Uterus (tissue), 4 donors: ENCODE measurements around the gene CYP27C1. TPM values are rescaled to one million over a fixed set of nuclear protein-coding genes. Genes with fewer than 3 reads are reported as not detected.

Experiments used
- DNase-seq, 2 donors: peaks; one replicate each; pipeline ENCODE4 v3.0.0-alpha.2; 2019 to 2020
- H3K27ac ChIP-seq, 2 donors: fragments of 200-600 bp; sonication (generic); 1 replicate in 1 of 2; 2 replicates in 1 of 2; pipeline ENCODE4 v1.5.1; 2016 to 2018
- H3K27me3 ChIP-seq, 2 donors: fragments of 200-600 bp; sonication (generic); one replicate each; pipeline ENCODE4 v1.5.1; 2018 to 2019; ENCODE audit warnings: control low read depth in 1 of 2
- H3K36me3 ChIP-seq, 2 donors: fragments of 200-600 bp; sonication (generic); one replicate each; pipeline ENCODE4 v1.5.1; 2019; ENCODE audit warnings: control low read depth in 1 of 2
- H3K4me1 ChIP-seq, 2 donors: fragments of 200-600 bp; sonication (generic); one replicate each; pipeline ENCODE4 v1.5.1; 2018 to 2019; ENCODE audit warnings: control low read depth in 1 of 2
- H3K4me3 ChIP-seq, 2 donors: fragments of 200-600 bp; sonication (generic); 1 replicate in 1 of 2; 2 replicates in 1 of 2; pipeline ENCODE4 v1.5.1; 2018 to 2019; ENCODE audit warnings: mild to moderate bottlenecking in 1 of 2
- H3K9me3 ChIP-seq, 2 donors: fragments of 200-600 bp; sonication (generic); one replicate each; pipeline ENCODE4 v1.5.1; 2019; ENCODE audit warnings: control low read depth in 1 of 2
- POLR2A ChIP-seq, 2 donors: fragments of 450-650 bp; IDR thresholded peaks; one replicate each; pipeline ENCODE4 v1.6.1; 2016; ENCODE audit warnings: antibody characterized with exemption in 2 of 2, mild to moderate bottlenecking in 1 of 2, moderate library complexity in 1 of 2
- intact Hi-C: fragments of 100-400 bp; cut with DNase I; formaldehyde crosslinking; loops from one replicate; pipeline ENCODE4 v1.15.1; 2023; ENCODE audit warnings: low total_unique reads
- total RNA-seq, 4 donors: library from RNA; depleted of rRNA in 3 of 4; stranded (reverse); fragments of >200 nt in 3 of 4; gene quantifications; one replicate each; pipeline versions ENCODE4 v1.1.0 to v1.2.4, GENCODE V29; 2014 to 2023
- TF ChIP-seq, protein P1 (sequence below), 4 experiments: fragments of 200-600 bp in 2 of 4; fragments of 450-650 bp in 2 of 4; sonication (generic) in 2 of 4; IDR thresholded peaks; one replicate each; pipeline ENCODE4 v1.5.1; 2016 to 2019; ENCODE audit warnings: antibody characterized with exemption in 4 of 4, mild to moderate bottlenecking in 2 of 4, moderate library complexity in 1 of 4
- donor health status: DM: yes; HTN: yes; CAD: no.

Gene CYP27C1
- total RNA-seq, 4 donors from 2014 or later = 1.2 to 7.1 TPM; not detected in 2

DNA sequence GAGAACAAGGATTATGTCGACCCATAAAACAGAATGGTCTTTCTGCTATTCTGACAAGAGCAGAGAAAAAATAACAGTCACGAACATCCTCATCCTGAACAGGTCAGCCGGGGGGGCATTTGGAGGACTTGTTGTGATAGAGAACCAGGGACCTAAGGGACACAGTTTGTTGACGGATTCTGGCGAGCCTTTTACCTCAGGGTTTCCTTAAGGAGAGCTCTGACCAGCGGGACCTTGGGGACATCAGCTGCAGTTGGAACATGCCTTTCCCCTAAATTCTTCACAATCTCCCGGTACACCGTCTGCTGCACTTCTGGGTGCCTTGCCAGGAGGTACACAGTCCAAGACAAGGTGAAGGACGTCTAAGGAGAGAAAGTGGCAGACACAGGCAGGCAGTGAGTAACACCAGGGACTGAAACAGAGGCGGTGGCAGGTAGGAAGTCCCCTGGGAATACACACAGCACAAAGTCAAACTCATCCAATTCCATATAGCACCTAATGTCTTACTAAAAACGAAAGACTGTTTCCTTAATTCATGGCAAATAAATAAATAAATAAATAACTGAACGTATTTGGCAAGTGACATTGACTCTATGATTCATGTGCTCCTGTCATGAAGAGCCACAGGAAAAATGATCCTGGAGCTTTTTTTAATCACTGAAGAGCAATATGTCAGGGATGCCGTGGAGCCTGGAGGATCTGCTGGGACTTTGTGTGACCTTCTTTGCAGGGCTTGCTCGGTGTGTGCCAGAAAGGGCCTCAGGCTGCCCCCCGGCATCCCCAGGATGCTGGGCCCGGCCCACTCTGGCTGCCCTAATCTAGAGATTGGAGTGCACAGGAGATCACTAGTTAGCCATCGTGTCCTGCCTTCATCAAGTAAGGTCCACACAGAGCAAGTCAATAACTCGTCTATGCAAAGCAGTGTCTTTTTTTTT is 24.7 kb downstream of the CYP27C1 start:
- peak overlapping the region in 1 of 2 donors; percentile 28 for H3K27ac ChIP-seq
- no peaks in the 10 kb centered on the region for H3K9me3 ChIP-seq
- H3K27me3 ChIP-seq = no peaks in the 10 kb centered on the region
- no peaks in the 10 kb centered on the region for H3K4me1 ChIP-seq
- H3K36me3 ChIP-seq = no peaks in the 10 kb centered on the region
- no peak for DNase-seq
- TF ChIP-seq, protein P1, sequence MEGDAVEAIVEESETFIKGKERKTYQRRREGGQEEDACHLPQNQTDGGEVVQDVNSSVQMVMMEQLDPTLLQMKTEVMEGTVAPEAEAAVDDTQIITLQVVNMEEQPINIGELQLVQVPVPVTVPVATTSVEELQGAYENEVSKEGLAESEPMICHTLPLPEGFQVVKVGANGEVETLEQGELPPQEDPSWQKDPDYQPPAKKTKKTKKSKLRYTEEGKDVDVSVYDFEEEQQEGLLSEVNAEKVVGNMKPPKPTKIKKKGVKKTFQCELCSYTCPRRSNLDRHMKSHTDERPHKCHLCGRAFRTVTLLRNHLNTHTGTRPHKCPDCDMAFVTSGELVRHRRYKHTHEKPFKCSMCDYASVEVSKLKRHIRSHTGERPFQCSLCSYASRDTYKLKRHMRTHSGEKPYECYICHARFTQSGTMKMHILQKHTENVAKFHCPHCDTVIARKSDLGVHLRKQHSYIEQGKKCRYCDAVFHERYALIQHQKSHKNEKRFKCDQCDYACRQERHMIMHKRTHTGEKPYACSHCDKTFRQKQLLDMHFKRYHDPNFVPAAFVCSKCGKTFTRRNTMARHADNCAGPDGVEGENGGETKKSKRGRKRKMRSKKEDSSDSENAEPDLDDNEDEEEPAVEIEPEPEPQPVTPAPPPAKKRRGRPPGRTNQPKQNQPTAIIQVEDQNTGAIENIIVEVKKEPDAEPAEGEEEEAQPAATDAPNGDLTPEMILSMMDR (IDR thresholded peaks at IDR 0.05) = no peak
- no peak for TF ChIP-seq POLR2A (IDR thresholded peaks at IDR 0.05)
- no peak overlapping the region for H3K4me3 ChIP-seq
- intact Hi-C loops = no loop called here

DNA sequence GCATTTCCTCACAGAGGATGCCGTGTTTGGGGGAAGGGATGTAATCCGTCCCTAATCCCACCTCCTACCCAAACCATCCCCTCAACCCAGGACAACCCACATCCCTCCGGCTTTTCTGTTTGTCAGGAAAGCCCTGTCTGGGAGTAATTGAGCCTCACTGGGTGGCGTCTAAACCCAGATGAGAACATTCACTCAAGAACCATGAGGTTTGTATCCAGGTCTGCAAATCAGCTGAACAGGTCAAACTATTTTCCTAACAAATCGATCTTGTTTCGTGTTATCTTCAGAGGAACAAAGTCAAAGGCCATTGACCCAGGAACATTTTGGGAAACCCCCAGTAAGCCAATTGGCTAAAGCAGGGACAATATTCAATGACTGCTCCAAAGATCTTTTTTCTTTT is 25.7 kb downstream of the CYP27C1 start:
- Histone ChIP-seq H3K27ac (peak overlapping the region; percentile 6 to 28), H3K4me3 (no peak overlapping the region), H3K27me3 (no peaks in the 10 kb centered on the region), H3K4me1 (no peaks in the 10 kb centered on the region), H3K36me3 (no peaks in the 10 kb centered on the region), H3K9me3 (no peaks in the 10 kb centered on the region)
- TF ChIP-seq, protein P1 (IDR thresholded peaks at IDR 0.05) = no peak
- TF ChIP-seq POLR2A (IDR thresholded peaks at IDR 0.05) = no peak
- intact Hi-C loops = no loop called here
- no peak for DNase-seq

DNA sequence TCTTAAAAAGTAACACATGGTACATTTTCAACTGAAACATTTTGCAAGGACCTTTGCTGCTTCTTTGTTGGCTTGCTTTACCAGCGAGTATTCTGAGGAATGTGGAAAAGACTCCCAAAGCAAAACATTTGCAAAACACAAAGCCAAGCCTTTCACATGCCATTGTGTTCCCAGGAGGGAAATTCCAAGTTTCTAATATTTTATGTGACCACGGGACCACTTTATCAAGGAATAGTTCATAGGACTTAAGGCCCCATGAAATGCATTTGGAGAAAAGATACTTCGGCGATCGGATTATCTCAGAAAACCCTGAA is 26.2 kb downstream of the CYP27C1 start:
- Histone ChIP-seq H3K27ac (peak overlapping the region; percentile 6 to 28), H3K36me3 (no peaks in the 10 kb centered on the region), H3K4me3 (no peak overlapping the region), H3K27me3 (no peaks in the 10 kb centered on the region), H3K9me3 (no peaks in the 10 kb centered on the region), H3K4me1 (no peaks in the 10 kb centered on the region)
- intact Hi-C loops = no loop called here
- DNase-seq = no peak
- TF ChIP-seq POLR2A (IDR thresholded peaks at IDR 0.05) = no peak
- TF ChIP-seq, protein P1 (IDR thresholded peaks at IDR 0.05) = no peak

DNA sequence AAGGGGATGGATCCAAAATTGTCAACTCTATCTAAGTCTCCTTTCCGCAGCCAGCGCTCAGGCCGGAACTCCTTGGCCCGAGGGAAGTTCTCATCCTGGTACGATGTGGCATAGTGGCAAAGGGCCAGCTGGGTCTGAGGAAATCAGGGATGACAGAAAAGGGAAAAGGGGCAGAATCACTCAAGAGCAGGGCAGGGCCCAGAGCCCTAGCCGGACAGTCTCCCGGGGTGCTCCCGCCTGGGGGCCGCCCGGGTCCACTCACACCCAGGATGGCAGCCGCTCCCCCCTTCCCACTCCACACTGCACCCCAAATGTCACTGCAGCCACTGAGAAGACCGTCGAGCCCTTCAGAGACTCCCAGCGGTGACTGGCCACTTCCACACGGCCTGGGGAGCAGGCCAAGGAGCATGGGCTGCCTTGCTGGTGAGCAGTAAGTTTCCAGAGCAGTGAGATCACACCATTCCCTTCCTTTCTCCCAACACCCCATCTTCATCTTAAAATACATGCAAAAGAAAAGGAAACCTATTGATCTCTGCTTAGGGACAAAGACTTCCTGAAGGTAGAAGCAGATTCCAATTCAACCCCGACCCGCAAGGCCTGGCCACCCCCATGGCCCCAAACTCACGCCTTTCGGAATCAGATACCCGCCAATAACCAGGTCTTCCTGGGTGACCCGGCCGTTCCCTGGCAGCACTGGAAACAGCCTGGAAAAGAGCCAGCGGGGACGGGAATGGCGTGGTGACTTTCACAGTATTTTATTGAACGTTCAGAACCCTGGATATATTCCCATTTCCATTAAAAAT is 26.7 kb downstream of the CYP27C1 start:
- no peak for DNase-seq
- Histone ChIP-seq H3K27ac (peak overlapping the region in 1 of 2 donors; percentile 28), H3K9me3 (no peaks in the 10 kb centered on the region), H3K4me1 (no peaks in the 10 kb centered on the region), H3K27me3 (no peaks in the 10 kb centered on the region), H3K36me3 (no peaks in the 10 kb centered on the region), H3K4me3 (no peak overlapping the region)
- TF ChIP-seq, protein P1 (IDR thresholded peaks at IDR 0.05) = no peak
- no peak for TF ChIP-seq POLR2A (IDR thresholded peaks at IDR 0.05)
- intact Hi-C loops = no loop called here
